Activated CD8-positive, alpha-beta memory T cell treated with anti-CD3 and anti-CD28 coated beads, Interleukin-2, amount 10 ng/mL, durations not matched to agents 7 days and 5 days (primary cell): ENCODE measurements around the gene SLC27A4. TPM values are rescaled to one million over a fixed set of nuclear protein-coding genes. Genes with fewer than 3 reads are reported as not detected.

ENCODE experiments used
- ATAC-seq: fragments of 150-1000 bp; cut with Tn5 transposase; one replicate; pipeline ENCODE4 v1.10.0; 2021; ENCODE audit warnings: moderate library complexity
- CTCF ChIA-PET: fragments of 350-600 bp; sonication (Branson Sonifier 250); formaldehyde crosslinking; loops from one replicate; lab custom pipeline; 2021; ENCODE audit warnings: antibody characterized with exemption; lab: Charles Lee
- DNase-seq: peaks from one replicate; pipeline ENCODE4 v3.0.0-alpha.2; 2020
- H3K27ac Mint-ChIP-seq: one replicate; pipeline ENCODE4 v1.8.0; 2021; ENCODE audit warnings: mild to moderate bottlenecking, mixed read lengths
- H3K27me3 Mint-ChIP-seq: one replicate; pipeline ENCODE4 v1.8.0; 2021; ENCODE audit warnings: mixed read lengths
- H3K36me3 Mint-ChIP-seq: one replicate; pipeline ENCODE4 v1.8.0; 2021; ENCODE audit warnings: mild to moderate bottlenecking, mixed read lengths
- H3K4me1 Mint-ChIP-seq: one replicate; pipeline ENCODE4 v1.8.0; 2021; ENCODE audit warnings: mixed read lengths
- H3K4me3 Mint-ChIP-seq: one replicate; pipeline ENCODE4 v1.8.0; 2021; ENCODE audit warnings: mild to moderate bottlenecking, moderate library complexity, mixed read lengths
- H3K9me3 Mint-ChIP-seq: one replicate; pipeline ENCODE4 v1.8.0; 2022; ENCODE audit warnings: low read depth, mixed read lengths
- total RNA-seq, 2 experiments: library from RNA; stranded (reverse); gene quantifications; one replicate each; pipeline ENCODE4 v1.2.3, GENCODE V29; 2021

SLC27A4 gene
- total RNA-seq, 2 experiments from 2014 or later = 19.3 to 26.1 TPM

GRCh38 chr9:128391956-128392301 is 51.6 kb downstream of the SLC27A4 start:
- CTCF ChIA-PET = no interaction called here
- Mint-ChIP-seq H3K4me1 (no peaks in the 10 kb centered on the region), H3K9me3 (no peaks in the 10 kb centered on the region), H3K4me3 (no peak overlapping the region), H3K27me3 (peaks cover 5% of the 10 kb centered on the region), H3K27ac (no peak overlapping the region), H3K36me3 (peaks cover 5% of the 10 kb centered on the region)
- ATAC-seq (no peak), DNase-seq (no peak)

GRCh38 chr9:128392302-128393144 is 52.2 kb downstream of the SLC27A4 start:
- H3K9me3 Mint-ChIP-seq = no peaks in the 10 kb centered on the region
- no peak for ATAC-seq
- peaks cover 11% of the 10 kb centered on the region for H3K27me3 Mint-ChIP-seq
- H3K4me3 Mint-ChIP-seq = no peak overlapping the region
- CTCF ChIA-PET = no interaction called here
- DNase-seq = no peak
- H3K4me1 Mint-ChIP-seq = no peaks in the 10 kb centered on the region
- H3K27ac Mint-ChIP-seq = no peak overlapping the region
- peaks cover 5% of the 10 kb centered on the region for H3K36me3 Mint-ChIP-seq

- ATAC-seq (no peak), DNase-seq (no peak)
- CTCF ChIA-PET = no interaction called here
- Mint-ChIP-seq H3K27ac (no peak overlapping the region), H3K9me3 (no peaks in the 10 kb centered on the region), H3K4me1 (no peaks in the 10 kb centered on the region), H3K27me3 (peaks cover 15% of the 10 kb centered on the region), H3K4me3 (no peak overlapping the region), H3K36me3 (peaks cover 5% of the 10 kb centered on the region)
These were observed 52.9 kb downstream of the SLC27A4 start for GRCh38 chr9:128393145-128393775.

GRCh38 chr9:128393970-128394369 is 53.6 kb downstream of the SLC27A4 start:
- CTCF ChIA-PET = interaction anchor here (1.4 kb wide), 1 partner anchor 32 kb away, joined by 4 read pairs; no protein-coding TSS in a partner anchor
- H3K27ac Mint-ChIP-seq = no peak overlapping the region
- no peak overlapping the region for H3K4me3 Mint-ChIP-seq
- H3K36me3 Mint-ChIP-seq = peaks cover 5% of the 10 kb centered on the region
- H3K4me1 Mint-ChIP-seq = no peaks in the 10 kb centered on the region
- H3K9me3 Mint-ChIP-seq = no peaks in the 10 kb centered on the region
- H3K27me3 Mint-ChIP-seq = peaks cover 15% of the 10 kb centered on the region
- DNase-seq = no peak
- no peak for ATAC-seq

- DNase-seq (no peak), ATAC-seq (no peak)
- Mint-ChIP-seq H3K4me3 (no peak overlapping the region), H3K9me3 (no peaks in the 10 kb centered on the region), H3K27me3 (peaks cover 15% of the 10 kb centered on the region), H3K27ac (no peak overlapping the region), H3K36me3 (peaks cover 5% of the 10 kb centered on the region), H3K4me1 (no peaks in the 10 kb centered on the region)
- CTCF ChIA-PET = interaction anchor here (0.9 to 1.4 kb wide), 2 partner anchors 26 to 32 kb away, joined by 4 read pairs; no protein-coding TSS in a partner anchor
These were observed 54.2 kb downstream of the SLC27A4 start for GRCh38 chr9:128394379-128395168.

- CTCF ChIA-PET = no interaction called here
- no peaks in the 10 kb centered on the region for H3K9me3 Mint-ChIP-seq
- H3K4me3 Mint-ChIP-seq = no peak overlapping the region
- DNase-seq (no peak), ATAC-seq (no peak)
- H3K27me3 Mint-ChIP-seq = peaks cover 17% of the 10 kb centered on the region
- no peak overlapping the region for H3K27ac Mint-ChIP-seq
- peaks cover 3% of the 10 kb centered on the region for H3K36me3 Mint-ChIP-seq
- H3K4me1 Mint-ChIP-seq = no peaks in the 10 kb centered on the region
These were observed 56.8 kb downstream of the SLC27A4 start for GRCh38 chr9:128396970-128397613.

- no peaks in the 10 kb centered on the region for H3K9me3 Mint-ChIP-seq
- no peak overlapping the region for H3K27ac Mint-ChIP-seq
- ATAC-seq = no peak
- DNase-seq = no peak
- H3K36me3 Mint-ChIP-seq = peaks cover 1% of the 10 kb centered on the region
- H3K4me1 Mint-ChIP-seq = no peaks in the 10 kb centered on the region
- no peak overlapping the region for H3K4me3 Mint-ChIP-seq
- CTCF ChIA-PET = no interaction called here
- peaks cover 18% of the 10 kb centered on the region for H3K27me3 Mint-ChIP-seq
These were observed 57.5 kb downstream of the SLC27A4 start for GRCh38 chr9:128397831-128398230.

- no peak overlapping the region for H3K27ac Mint-ChIP-seq
- no peak overlapping the region for H3K4me3 Mint-ChIP-seq
- CTCF ChIA-PET = interaction anchor here (0.7 kb wide), 1 partner anchor 364 kb away, joined by 3 read pairs; no protein-coding TSS in a partner anchor
- peaks cover 19% of the 10 kb centered on the region for H3K27me3 Mint-ChIP-seq
- DNase-seq (no peak), ATAC-seq (no peak)
- H3K36me3 Mint-ChIP-seq = no peaks in the 10 kb centered on the region
- H3K4me1 Mint-ChIP-seq = no peaks in the 10 kb centered on the region
- H3K9me3 Mint-ChIP-seq = no peaks in the 10 kb centered on the region
These were observed 59.5 kb downstream of the SLC27A4 start for GRCh38 chr9:128399861-128400260.

GRCh38 chr9:128404560-128404959 is 64.2 kb downstream of the SLC27A4 start:
- H3K27me3 Mint-ChIP-seq = peaks cover 26% of the 10 kb centered on the region
- H3K4me3 Mint-ChIP-seq = no peak overlapping the region
- no peaks in the 10 kb centered on the region for H3K36me3 Mint-ChIP-seq
- DNase-seq = no peak
- no peak for ATAC-seq
- H3K27ac Mint-ChIP-seq = no peak overlapping the region
- CTCF ChIA-PET = no interaction called here
- no peaks in the 10 kb centered on the region for H3K4me1 Mint-ChIP-seq
- H3K9me3 Mint-ChIP-seq = no peaks in the 10 kb centered on the region

- ATAC-seq (no peak), DNase-seq (no peak)
- CTCF ChIA-PET = no interaction called here
- Mint-ChIP-seq H3K27me3 (peaks cover 33% of the 10 kb centered on the region), H3K27ac (no peak overlapping the region), H3K4me1 (no peaks in the 10 kb centered on the region), H3K9me3 (no peaks in the 10 kb centered on the region), H3K36me3 (no peaks in the 10 kb centered on the region), H3K4me3 (no peak overlapping the region)
These were observed 64.9 kb downstream of the SLC27A4 start for GRCh38 chr9:128405077-128405779.

GRCh38 chr9:128405780-128406171 is 65.4 kb downstream of the SLC27A4 start:
- Mint-ChIP-seq H3K36me3 (no peaks in the 10 kb centered on the region), H3K27ac (no peak overlapping the region), H3K27me3 (peaks cover 34% of the 10 kb centered on the region), H3K4me3 (no peak overlapping the region), H3K4me1 (no peaks in the 10 kb centered on the region), H3K9me3 (no peaks in the 10 kb centered on the region)
- no peak for DNase-seq
- no peak for ATAC-seq
- CTCF ChIA-PET = no interaction called here

- H3K4me1 Mint-ChIP-seq = no peaks in the 10 kb centered on the region
- no peak overlapping the region for H3K4me3 Mint-ChIP-seq
- no peaks in the 10 kb centered on the region for H3K36me3 Mint-ChIP-seq
- DNase-seq (no peak), ATAC-seq (no peak)
- no peak overlapping the region for H3K27ac Mint-ChIP-seq
- H3K27me3 Mint-ChIP-seq = peaks cover 37% of the 10 kb centered on the region
- no peaks in the 10 kb centered on the region for H3K9me3 Mint-ChIP-seq
- CTCF ChIA-PET = interaction anchor here (1.2 to 1.4 kb wide), 2 partner anchors 32 to 45 kb away, joined by 3 read pairs; no protein-coding TSS in a partner anchor
These were observed 66.6 kb downstream of the SLC27A4 start for GRCh38 chr9:128406848-128407391.
